MM.1S (cell line): Measurements from ENCODE around the gene IQSEC1.

Experiments used
- DNase-seq: peaks from one replicate; pipeline ENCODE4 v3.0.0-alpha.2; 2015
- H2AFZ ChIP-seq: fragments of 300-600 bp; sonication (generic); 2 replicates; pipeline ENCODE4 v1.6.0; 2016; ENCODE audit warnings: antibody characterized with exemption, low read length
- H3F3A ChIP-seq: fragments of 300-600 bp; sonication (generic); 2 replicates; pipeline ENCODE4 v1.6.1; 2016; ENCODE audit warnings: mild to moderate bottlenecking, antibody characterized with exemption, low read length, moderate library complexity, mixed read lengths; ENCODE audit not compliant: insufficient read depth
- H3K27ac ChIP-seq: fragments of 300-600 bp; sonication (generic); 2 replicates; pipeline ENCODE4 v1.5.1; 2016; ENCODE audit warnings: mild to moderate bottlenecking, low read length
- H3K27me3 ChIP-seq: fragments of 300-600 bp; sonication (generic); replicated peaks from 2 replicates; pipeline ENCODE4 v1.6.0; 2016; ENCODE audit warnings: low read length; ENCODE audit not compliant: insufficient read depth
- H3K36me3 ChIP-seq: fragments of 300-600 bp; sonication (generic); replicated peaks from 2 replicates; pipeline ENCODE4 v1.6.1; 2016; ENCODE audit warnings: mild to moderate bottlenecking, low read length, mixed read lengths; ENCODE audit not compliant: insufficient read depth
- H3K4me1 ChIP-seq: fragments of 300-600 bp; sonication (generic); 2 replicates; pipeline ENCODE4 v1.6.1; 2016; ENCODE audit warnings: low read length, mixed read lengths
- H3K4me2 ChIP-seq: fragments of 300-600 bp; sonication (generic); 2 replicates; pipeline ENCODE4 v1.6.0; 2016; ENCODE audit warnings: low read depth, low read length
- H3K4me3 ChIP-seq: fragments of 300-600 bp; sonication (generic); 2 replicates; pipeline ENCODE4 v1.5.1; 2016; ENCODE audit warnings: low read length, mixed read lengths
- H3K79me2 ChIP-seq: fragments of 300-600 bp; sonication (generic); 2 replicates; pipeline ENCODE4 v1.6.1; 2016; ENCODE audit warnings: mixed run types, low read length, mixed read lengths
- H3K9ac ChIP-seq: fragments of 300-600 bp; sonication (generic); 2 replicates; pipeline ENCODE4 v1.6.1; 2016; ENCODE audit warnings: low read length, mixed read lengths
- H3K9me2 ChIP-seq: fragments of 300-600 bp; sonication (generic); replicated peaks from 2 replicates; pipeline ENCODE4 v1.6.1; 2016; ENCODE audit warnings: mild to moderate bottlenecking, low read length, mixed read lengths; ENCODE audit not compliant: insufficient read depth
- H3K9me3 ChIP-seq: fragments of 300-600 bp; sonication (generic); replicated peaks from 2 replicates; pipeline ENCODE4 v1.6.1; 2016; ENCODE audit warnings: mild to moderate bottlenecking, low read length, mixed read lengths; ENCODE audit not compliant: insufficient read depth
- H4K20me1 ChIP-seq: fragments of 300-600 bp; sonication (generic); 2 replicates; pipeline ENCODE4 v1.6.1; 2016; ENCODE audit warnings: mild to moderate bottlenecking, low read length, moderate library complexity, mixed read lengths; ENCODE audit not compliant: insufficient read depth
- CTCF ChIP-seq: fragments of 300-600 bp; sonication (generic); IDR thresholded peaks from 2 replicates; pipeline ENCODE4 v1.5.1; 2016; ENCODE audit warnings: antibody characterized with exemption, low read length, mixed read lengths
- EZH2 ChIP-seq: fragments of 300-600 bp; sonication (generic); optimal IDR thresholded peaks from 2 replicates; pipeline ENCODE3; 2017; ENCODE audit warnings: low read depth, mild to moderate bottlenecking, antibody characterized with exemption, low read length, mixed read lengths
- EZH2phosphoT487 ChIP-seq: fragments of 300-600 bp; sonication (generic); IDR thresholded peaks from 2 replicates; pipeline ENCODE4 v1.6.1; 2018; ENCODE audit warnings: antibody characterized with exemption, low read length

The IQSEC1 gene

GRCh38 chr3:13111873-13112520, 38.8 kb upstream of the IQSEC1 start:
- Histone ChIP-seq H2AFZ (no peak overlapping the region), H3K9me3 (no peaks in the 10 kb centered on the region), H3K4me1 (peaks cover 19% of the 10 kb centered on the region), H3K4me2 (no peak overlapping the region), H3K4me3 (no peak overlapping the region), H3K27ac (peak overlapping the region; percentile 96; the same call in 1 of the 2 replicates), H4K20me1 (no peaks in the 10 kb centered on the region), H3K36me3 (no peaks in the 10 kb centered on the region), H3K9me2 (no peaks in the 10 kb centered on the region), H3K27me3 (no peaks in the 10 kb centered on the region), H3K9ac (no peak overlapping the region), H3K79me2 (no peaks in the 10 kb centered on the region), H3F3A (peaks cover 8% of the 10 kb centered on the region)
- DNase-seq, result no peak
- no peak for TF ChIP-seq EZH2
- TF ChIP-seq CTCF, result no peak
- no peak for TF ChIP-seq EZH2phosphoT487

- no peak for TF ChIP-seq EZH2
- no peak for TF ChIP-seq CTCF
- no peak for TF ChIP-seq EZH2phosphoT487
- H2AFZ ChIP-seq, result peak overlapping the region; percentile 81
- H3K9me2 ChIP-seq, result no peaks in the 10 kb centered on the region
- H3K27me3 ChIP-seq, result no peaks in the 10 kb centered on the region
- H3K4me2 ChIP-seq, result peak overlapping the region; percentile 87
- H4K20me1 ChIP-seq, result no peaks in the 10 kb centered on the region
- peak overlapping the region; percentile 69 for H3K9ac ChIP-seq
- peak; percentile 40 for DNase-seq
- no peaks in the 10 kb centered on the region for H3K36me3 ChIP-seq
- no peaks in the 10 kb centered on the region for H3K79me2 ChIP-seq
- peak overlapping the region; percentile 96 for H3K27ac ChIP-seq
- H3F3A ChIP-seq, result peaks cover 8% of the 10 kb centered on the region
- H3K4me1 ChIP-seq, result peaks cover 19% of the 10 kb centered on the region
- peak overlapping the region; percentile 45 for H3K4me3 ChIP-seq
- no peaks in the 10 kb centered on the region for H3K9me3 ChIP-seq
These were observed 38.1 kb upstream of the IQSEC1 start for GRCh38 chr3:13111173-13111872.

- TF ChIP-seq EZH2, result no peak
- no peak for TF ChIP-seq CTCF
- TF ChIP-seq EZH2phosphoT487, result no peak
- no peaks in the 10 kb centered on the region for H3K36me3 ChIP-seq
- DNase-seq, result peak; percentile 97
- H3K27ac ChIP-seq, result peak overlapping the region; percentile 96
- no peaks in the 10 kb centered on the region for H4K20me1 ChIP-seq
- peaks cover 8% of the 10 kb centered on the region for H3F3A ChIP-seq
- H3K4me2 ChIP-seq, result peak overlapping the region; percentile 87
- H3K27me3 ChIP-seq, result no peaks in the 10 kb centered on the region
- H3K4me3 ChIP-seq, result peak overlapping the region; percentile 45
- H3K9me2 ChIP-seq, result no peaks in the 10 kb centered on the region
- H3K9me3 ChIP-seq, result no peaks in the 10 kb centered on the region
- no peaks in the 10 kb centered on the region for H3K79me2 ChIP-seq
- peak overlapping the region; percentile 81 for H2AFZ ChIP-seq
- peak overlapping the region; percentile 69 for H3K9ac ChIP-seq
- H3K4me1 ChIP-seq, result peaks cover 19% of the 10 kb centered on the region
These were observed 37.5 kb upstream of the IQSEC1 start for GRCh38 chr3:13110678-13111116.
